ENCODE results near the gene ERLIN1. TPM values are rescaled to one million over a fixed set of nuclear protein-coding genes. Genes with fewer than 3 reads are reported as not detected.
A peak's percentile ranks its signal among the peaks of the same experiment; 100 is the strongest.
"Not testable (repeated sequence)": the region's sequence is repeated elsewhere in the genome, so short reads cannot be mapped to it uniquely, and the experiment has no call there.

ERLIN1 gene
- total and polyA plus RNA-seq, 5 donors = 3.4 to 10.3 (median 9.2) TPM

GRCh38 chr10:100132427-100132826 is 53.4 kb downstream of the ERLIN1 start:
- H3K4me3 ChIP-seq (ENCODE audit: low read length) = no peak overlapping the region
- no peak for DNase-seq
- WGBS = 96% methylated on average over 2 of the region's 2 CpGs
- intact Hi-C loops (cut with DNase I) = no loop called here
- ATAC-seq = no peak
- H3K27me3 ChIP-seq (ENCODE audit: control insufficient read depth, insufficient read depth) = no peaks in the 10 kb centered on the region
- H3K27ac ChIP-seq (ENCODE audit: low read length) = no peak overlapping the region
- H3K9me3 ChIP-seq (ENCODE audit: control insufficient read depth, low read length) = peaks cover 5% of the 10 kb centered on the region
- H3K4me1 ChIP-seq (ENCODE audit: control insufficient read depth, insufficient read depth, low read length) = no peaks in the 10 kb centered on the region

GRCh38 chr10:100131571-100131970 is 54.3 kb downstream of the ERLIN1 start:
- no peaks in the 10 kb centered on the region for H3K27me3 ChIP-seq (ENCODE audit: control insufficient read depth, insufficient read depth)
- peaks cover 5% of the 10 kb centered on the region for H3K9me3 ChIP-seq (ENCODE audit: control insufficient read depth, low read length)
- H3K4me1 ChIP-seq (ENCODE audit: control insufficient read depth, insufficient read depth, low read length) = no peaks in the 10 kb centered on the region
- DNase-seq (no peak), ATAC-seq (no peak)
- 82% methylated on average over 3 of the region's 3 CpGs for WGBS
- intact Hi-C loops (cut with DNase I) = no loop called here
- H3K4me3 ChIP-seq (ENCODE audit: low read length) = no peak overlapping the region
- no peak overlapping the region for H3K27ac ChIP-seq (ENCODE audit: low read length)

DNA sequence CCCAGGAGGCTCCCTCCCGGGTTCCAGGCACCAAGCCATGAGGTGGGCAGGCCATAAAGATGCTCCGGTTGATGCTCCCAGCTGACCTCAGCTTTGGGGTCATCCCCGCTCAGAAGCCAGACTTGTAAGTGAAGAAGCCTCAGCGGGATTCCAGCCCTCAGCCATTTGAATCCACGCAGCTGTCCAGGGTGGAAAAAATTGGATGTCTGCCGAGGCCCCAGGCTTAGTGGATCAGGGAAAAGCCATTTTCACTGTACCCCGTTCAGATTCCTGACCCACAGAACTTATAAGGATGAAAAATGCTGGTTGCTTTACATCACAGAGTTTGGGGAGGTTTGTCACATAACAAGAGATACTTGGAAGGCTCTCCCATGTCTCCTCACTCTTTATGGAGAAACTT is 55.0 kb downstream of the ERLIN1 start:
- no peak for ATAC-seq
- no peak for DNase-seq
- H3K4me1 ChIP-seq (ENCODE audit: control insufficient read depth, insufficient read depth, low read length) = no peaks in the 10 kb centered on the region
- no peak overlapping the region for H3K27ac ChIP-seq (ENCODE audit: low read length)
- 72% methylated on average over 7 of the region's 7 CpGs for WGBS
- intact Hi-C loops (cut with DNase I) = no loop called here
- no peak overlapping the region for H3K4me3 ChIP-seq (ENCODE audit: low read length)
- H3K27me3 ChIP-seq (ENCODE audit: control insufficient read depth, insufficient read depth) = no peaks in the 10 kb centered on the region
- peaks cover 5% of the 10 kb centered on the region for H3K9me3 ChIP-seq (ENCODE audit: control insufficient read depth, low read length)

DNA sequence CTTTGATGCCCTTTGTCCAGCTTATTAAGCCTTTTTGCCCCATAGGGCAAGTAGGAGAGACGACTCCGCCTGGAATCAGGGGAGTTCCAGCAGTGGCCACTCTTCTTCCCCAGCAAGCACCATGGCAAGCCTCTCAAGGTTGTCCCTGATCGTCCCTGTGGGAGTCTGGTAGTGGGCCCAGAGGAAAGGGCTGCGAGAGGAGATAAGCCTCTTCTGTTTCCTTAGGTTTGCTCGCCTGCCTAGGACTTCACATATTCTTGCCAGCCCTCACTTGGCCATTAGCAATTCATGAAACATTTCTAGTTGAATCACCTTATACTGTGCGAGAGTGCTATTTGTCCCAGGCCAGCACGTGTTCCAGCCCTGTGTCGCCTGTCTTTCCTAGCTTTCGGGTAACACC is 56.4 kb downstream of the ERLIN1 start:
- Histone ChIP-seq H3K4me3 (ENCODE audit: low read length) (no peak overlapping the region), H3K27me3 (ENCODE audit: control insufficient read depth, insufficient read depth) (no peaks in the 10 kb centered on the region), H3K4me1 (ENCODE audit: control insufficient read depth, insufficient read depth, low read length) (no peaks in the 10 kb centered on the region), H3K27ac (ENCODE audit: low read length) (peak overlapping the region; percentile 9), H3K9me3 (ENCODE audit: control insufficient read depth, low read length) (peaks cover 1% of the 10 kb centered on the region)
- DNase-seq (peak in 2 of 3 donors; percentile 17 to 72), ATAC-seq (peak; percentile 56 to 92)
- intact Hi-C loops (cut with DNase I) = no loop called here
- 51% methylated on average over 9 of the region's 9 CpGs for WGBS

DNA sequence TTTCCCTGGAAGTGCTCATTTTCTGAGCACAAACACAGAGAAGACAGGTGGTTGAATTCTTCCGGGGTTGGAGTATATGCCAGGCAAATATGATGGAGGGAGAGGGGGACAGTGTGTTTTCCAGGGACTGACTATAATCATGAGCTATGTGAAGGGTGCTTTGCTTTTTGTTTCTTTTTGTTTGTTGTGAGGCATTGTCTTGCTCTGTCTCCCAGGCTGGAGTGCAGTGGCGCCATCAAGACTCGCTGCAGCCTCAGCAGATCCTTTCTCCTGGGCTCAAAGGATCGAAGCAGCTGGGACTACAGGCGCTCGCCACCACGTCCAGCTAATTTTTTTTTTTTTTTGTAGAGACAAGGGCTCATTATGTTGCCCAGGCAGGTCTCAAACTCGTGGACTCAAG is 56.9 kb downstream of the ERLIN1 start:
- DNase-seq (no peak), ATAC-seq (no peak)
- whole genome bisulfite sequencing = 63% methylated on average over 8 of the region's 8 CpGs
- Histone ChIP-seq H3K4me3 (ENCODE audit: low read length) (no peak overlapping the region), H3K4me1 (ENCODE audit: control insufficient read depth, insufficient read depth, low read length) (no peaks in the 10 kb centered on the region), H3K9me3 (ENCODE audit: control insufficient read depth, low read length) (no peaks in the 10 kb centered on the region), H3K27ac (ENCODE audit: low read length) (no peak overlapping the region), H3K27me3 (ENCODE audit: control insufficient read depth, insufficient read depth) (no peaks in the 10 kb centered on the region)
- intact Hi-C loops (cut with DNase I) = no loop called here

GRCh38 chr10:100125335-100125734 is 60.5 kb downstream of the ERLIN1 start:
- H3K4me1 ChIP-seq (ENCODE audit: control insufficient read depth, insufficient read depth, low read length); H3K27me3 ChIP-seq (ENCODE audit: control insufficient read depth, insufficient read depth); ATAC-seq; H3K4me3 ChIP-seq (ENCODE audit: low read length); intact Hi-C loops (cut with DNase I); DNase-seq; H3K9me3 ChIP-seq (ENCODE audit: control insufficient read depth, low read length); H3K27ac ChIP-seq (ENCODE audit: low read length): not testable (repeated sequence)
- 75% methylated on average over 2 of the region's 2 CpGs for WGBS

- no peak for DNase-seq
- H3K9me3 ChIP-seq (ENCODE audit: control insufficient read depth, low read length) = no peaks in the 10 kb centered on the region
- intact Hi-C loops (cut with DNase I) = no loop called here
- H3K27ac ChIP-seq (ENCODE audit: low read length) = no peak overlapping the region
- H3K27me3 ChIP-seq (ENCODE audit: control insufficient read depth, insufficient read depth) = no peaks in the 10 kb centered on the region
- WGBS = 89% methylated on average over 4 of the region's 4 CpGs
- ATAC-seq = no peak
- H3K4me1 ChIP-seq (ENCODE audit: control insufficient read depth, insufficient read depth, low read length) = no peaks in the 10 kb centered on the region
- no peak overlapping the region for H3K4me3 ChIP-seq (ENCODE audit: low read length)
Measured at GRCh38 chr10:100124097-100124496, 61.7 kb downstream of the ERLIN1 start.

- intact Hi-C loops (cut with DNase I) = no loop called here
- H3K4me1 ChIP-seq (ENCODE audit: control insufficient read depth, insufficient read depth, low read length) = no peaks in the 10 kb centered on the region
- no peak for DNase-seq
- H3K27ac ChIP-seq (ENCODE audit: low read length) = no peak overlapping the region
- H3K4me3 ChIP-seq (ENCODE audit: low read length) = no peak overlapping the region
- H3K27me3 ChIP-seq (ENCODE audit: control insufficient read depth, insufficient read depth) = no peaks in the 10 kb centered on the region
- H3K9me3 ChIP-seq (ENCODE audit: control insufficient read depth, low read length) = no peaks in the 10 kb centered on the region
- no peak for ATAC-seq
Measured at GRCh38 chr10:100122780-100123179, 63.0 kb downstream of the ERLIN1 start.

DNA sequence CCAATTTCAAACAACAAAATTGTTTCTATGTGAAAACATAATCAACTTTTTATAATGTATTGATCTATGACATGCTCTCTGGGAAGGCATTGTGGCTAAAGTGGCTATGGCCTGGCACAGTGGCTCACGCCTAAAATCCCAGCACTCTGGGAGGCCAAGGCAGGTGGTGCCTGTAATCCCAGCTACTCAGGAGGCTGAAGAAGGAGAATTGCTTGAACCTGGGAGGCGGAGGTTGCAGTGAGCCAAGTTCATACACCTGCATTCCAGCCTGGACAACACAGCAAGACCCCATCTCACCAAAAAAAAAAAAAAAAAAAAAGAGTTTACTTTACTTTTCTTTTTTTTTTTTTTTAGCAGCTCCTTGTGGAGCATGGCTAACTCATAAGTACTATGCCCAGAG is 65.3 kb downstream of the ERLIN1 start:
- WGBS = 85% methylated on average over 2 of the region's 2 CpGs
- intact Hi-C loops (cut with DNase I) = no loop called here
- ATAC-seq (no peak), DNase-seq (no peak)
- H3K27me3 ChIP-seq (ENCODE audit: control insufficient read depth, insufficient read depth) = no peaks in the 10 kb centered on the region
- H3K9me3 ChIP-seq (ENCODE audit: control insufficient read depth, low read length) = no peaks in the 10 kb centered on the region
- H3K27ac ChIP-seq (ENCODE audit: low read length) = no peak overlapping the region
- H3K4me1 ChIP-seq (ENCODE audit: control insufficient read depth, insufficient read depth, low read length) = no peaks in the 10 kb centered on the region
- no peak overlapping the region for H3K4me3 ChIP-seq (ENCODE audit: low read length)

GRCh38 chr10:100119726-100120125 is 66.1 kb downstream of the ERLIN1 start:
- H3K9me3 ChIP-seq (ENCODE audit: control insufficient read depth, low read length) = no peaks in the 10 kb centered on the region
- no peaks in the 10 kb centered on the region for H3K4me1 ChIP-seq (ENCODE audit: control insufficient read depth, insufficient read depth, low read length)
- H3K27me3 ChIP-seq (ENCODE audit: control insufficient read depth, insufficient read depth) = no peaks in the 10 kb centered on the region
- no peak overlapping the region for H3K4me3 ChIP-seq (ENCODE audit: low read length)
- DNase-seq = no peak
- no peak for ATAC-seq
- whole genome bisulfite sequencing = 87% methylated on average over 4 of the region's 4 CpGs
- no peak overlapping the region for H3K27ac ChIP-seq (ENCODE audit: low read length)
- intact Hi-C loops (cut with DNase I) = no loop called here

DNA sequence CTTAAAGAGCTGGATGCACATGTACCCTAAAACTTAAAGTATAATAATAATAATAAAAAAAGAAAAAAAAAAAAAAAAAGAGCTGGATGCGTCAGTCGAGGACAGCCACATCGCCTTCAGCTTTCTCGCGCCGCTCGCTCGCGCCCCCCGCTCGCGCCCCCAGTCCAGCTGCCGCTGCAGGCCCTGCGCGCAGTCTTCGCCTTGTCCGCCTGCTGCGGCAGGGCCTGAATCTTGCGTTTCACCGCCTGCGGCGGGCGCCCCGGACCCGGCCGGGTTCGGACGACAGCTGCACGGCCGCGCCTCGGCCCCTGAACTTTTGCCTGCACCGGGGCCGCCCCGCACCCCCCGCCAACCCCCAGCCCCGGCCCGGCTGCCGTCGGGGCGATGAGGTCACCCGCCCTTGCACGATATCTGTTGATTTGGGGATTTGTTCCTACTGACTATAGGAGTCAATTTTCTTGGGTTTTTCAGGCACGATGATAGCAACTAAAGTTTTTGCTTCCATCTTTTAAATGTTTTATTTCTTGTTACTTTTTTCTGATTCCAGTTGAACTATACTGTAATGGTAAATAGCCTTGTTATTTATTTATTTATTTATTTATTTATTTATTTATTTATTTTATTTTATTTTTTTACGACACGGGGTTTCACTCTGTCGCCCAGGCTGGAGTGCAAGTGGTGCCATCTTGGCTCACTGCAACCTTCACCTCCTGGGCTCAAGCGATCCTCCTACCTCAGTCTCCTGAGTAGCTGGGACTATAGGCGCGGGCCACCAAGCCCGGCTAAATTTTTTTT is 70.7 kb downstream of the ERLIN1 start:
- H3K4me3 ChIP-seq (ENCODE audit: low read length) = peak overlapping the region; percentile 34
- intact Hi-C loops (cut with DNase I) = no loop called here
- no peaks in the 10 kb centered on the region for H3K27me3 ChIP-seq (ENCODE audit: control insufficient read depth, insufficient read depth)
- ATAC-seq (no peak), DNase-seq (no peak)
- H3K9me3 ChIP-seq (ENCODE audit: control insufficient read depth, low read length) = no peaks in the 10 kb centered on the region
- H3K4me1 ChIP-seq (ENCODE audit: control insufficient read depth, insufficient read depth, low read length) = no peaks in the 10 kb centered on the region
- 21% methylated on average over 51 of the region's 51 CpGs for whole genome bisulfite sequencing
- no peak overlapping the region for H3K27ac ChIP-seq (ENCODE audit: low read length)

GRCh38 chr10:100114460-100114859 is 71.4 kb downstream of the ERLIN1 start:
- H3K4me1 ChIP-seq (ENCODE audit: control insufficient read depth, insufficient read depth, low read length) = no peaks in the 10 kb centered on the region
- ATAC-seq = no peak
- H3K27ac ChIP-seq (ENCODE audit: low read length) = no peak overlapping the region
- intact Hi-C loops (cut with DNase I) = no loop called here
- no peaks in the 10 kb centered on the region for H3K27me3 ChIP-seq (ENCODE audit: control insufficient read depth, insufficient read depth)
- no peak for DNase-seq
- H3K9me3 ChIP-seq (ENCODE audit: control insufficient read depth, low read length) = no peaks in the 10 kb centered on the region
- H3K4me3 ChIP-seq (ENCODE audit: low read length) = no peak overlapping the region
- 89% methylated on average over 13 of the region's 13 CpGs for WGBS
